ENCODE data around the gene LAMA5. TPM values are rescaled to one million over a fixed set of nuclear protein-coding genes. Genes with fewer than 3 reads are reported as not detected.

Gene LAMA5
- total and polyA plus RNA-seq, 2 of the 8 experiments (the other 6 are each of a cell fraction or from before 2014, with no cell fraction given) = 34.4 to 225 TPM

DNA sequence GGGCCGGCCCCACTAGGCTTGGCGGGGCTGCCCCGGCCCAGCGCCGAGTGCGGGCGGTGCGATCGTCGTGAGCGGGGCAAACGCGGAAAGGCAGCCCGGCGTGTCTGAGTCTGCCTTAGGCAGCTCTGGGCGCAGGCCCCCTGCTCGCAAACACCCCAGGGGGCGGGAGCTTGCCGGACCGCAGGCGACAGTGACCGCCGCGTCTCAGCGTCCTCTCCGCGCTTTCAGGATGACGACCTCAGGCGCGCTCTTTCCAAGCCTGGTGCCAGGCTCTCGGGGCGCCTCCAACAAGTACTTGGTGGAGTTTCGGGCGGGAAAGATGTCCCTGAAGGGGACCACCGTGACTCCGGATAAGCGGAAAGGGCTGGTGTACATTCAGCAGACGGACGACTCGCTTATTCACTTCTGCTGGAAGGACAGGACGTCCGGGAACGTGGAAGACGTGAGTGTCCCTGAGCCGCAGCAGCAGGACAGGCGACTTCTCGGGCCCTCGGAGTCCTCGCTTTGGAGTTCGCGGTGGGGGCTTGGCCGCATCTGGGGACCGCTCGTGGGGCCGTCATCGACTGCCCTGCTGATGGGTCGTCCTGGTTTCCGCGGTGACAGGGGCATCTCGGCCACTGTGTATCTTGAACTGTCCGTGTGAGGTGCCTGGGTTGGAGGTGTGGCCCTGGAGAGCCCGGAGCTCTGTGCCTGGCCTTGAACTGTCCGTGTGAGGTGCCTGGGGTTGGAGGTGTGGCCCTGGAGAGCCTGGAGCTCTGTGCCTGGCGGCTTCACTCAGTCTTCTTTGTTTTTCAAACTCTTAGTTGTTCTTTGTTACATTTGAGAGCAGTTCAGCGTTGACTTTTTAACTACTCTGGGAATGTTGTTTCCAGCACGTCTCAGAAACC is 63.5 kb downstream of the LAMA5 start (continued):
- no peak for TF ChIP-seq KDM4A (IDR thresholded peaks at IDR 0.05; ENCODE audit: low read depth, low read length, severe bottlenecking)
- no peak for TF ChIP-seq CHD1 (IDR thresholded peaks at IDR 0.05; ENCODE audit: low read depth, low read length)
- no peak for TF ChIP-seq GTF2F1 (IDR thresholded peaks at IDR 0.05; ENCODE audit: borderline replicate concordance, low read depth, low read length)
- TF ChIP-seq JUND (IDR thresholded peaks at IDR 0.05; ENCODE audit: low read length) = no peak

Data from H1 (cell line).